HEK293 (cell line): Measurements from ENCODE around the gene SSBP2.

Source experiments
- CTCF ChIA-PET: fragments of 350-600 bp; formaldehyde crosslinking; extraction: SDS; loops from one replicate; lab custom pipeline; 2021; ENCODE audit warnings: antibody characterized with exemption; lab: Yijun Ruan, JAX
- POLR2A ChIA-PET: fragments of 300-600 bp; formaldehyde crosslinking; extraction: SDS; loops from one replicate; lab custom pipeline; 2020; ENCODE audit warnings: antibody characterized with exemption, inconsistent platforms; lab: Yijun Ruan, JAX
- H3K27ac ChIP-seq: fragments of 200-500 bp; sonication (Bioruptor generic); 2 replicates; pipeline ENCODE4 v1.5.1; 2014; ENCODE audit warnings: low read depth, low read length, control low read depth, inconsistent platforms; ENCODE audit errors: extremely low read depth
- H3K36me3 ChIP-seq, 2 experiments: fragments of 200-500 bp in 1 of 2; sonication (Bioruptor generic) in 1 of 2; 1 replicate in 1 of 2; 2 replicates in 1 of 2; pipeline ENCODE4 v1.5.1; 2014 to 2017; ENCODE audit warnings: inconsistent platforms in 2 of 2, low read length in 2 of 2; ENCODE audit not compliant: control insufficient read depth in 2 of 2, insufficient read depth in 1 of 2
- H3K4me1 ChIP-seq: fragments of 200-500 bp; sonication (Bioruptor generic); 2 replicates; pipeline ENCODE4 v1.5.1; 2014; ENCODE audit warnings: mild to moderate bottlenecking, low read length, inconsistent platforms; ENCODE audit not compliant: control insufficient read depth, insufficient read depth
- H3K4me3 ChIP-seq: 2 replicates; pipeline ENCODE4 v1.5.1; 2011; ENCODE audit warnings: low read depth, mild to moderate bottlenecking, control low read depth, low read length, moderate library complexity
- H3K9me3 ChIP-seq: fragments of 200-500 bp; sonication (Bioruptor generic); 2 replicates; pipeline ENCODE4 v1.5.1; 2014; ENCODE audit warnings: low read depth, low read length, inconsistent platforms; ENCODE audit not compliant: control insufficient read depth, insufficient read depth
- KLF10 ChIP-seq: fragments of 450-650 bp; IDR thresholded peaks from 2 replicates; pipeline ENCODE4 v1.5.1; 2018; ENCODE audit warnings: missing biosample characterization, mild to moderate bottlenecking, missing genetic modification characterization
- KLF17 ChIP-seq: fragments of 450-650 bp; formaldehyde crosslinking; IDR thresholded peaks from 2 replicates; pipeline ENCODE4 v1.5.1; 2016; ENCODE audit warnings: missing biosample characterization, missing genetic modification characterization
- KLF8 ChIP-seq: fragments of 450-650 bp; formaldehyde crosslinking; IDR thresholded peaks from 2 replicates; pipeline ENCODE4 v1.5.1; 2016; ENCODE audit warnings: missing biosample characterization, missing genetic modification characterization
- PBX3 ChIP-seq: sonication (generic); formaldehyde crosslinking; IDR thresholded peaks from 2 replicates; pipeline ENCODE4 v1.8.1; 2022; ENCODE audit warnings: mild to moderate bottlenecking, moderate library complexity, missing genetic modification reagents
- SP2 ChIP-seq: fragments of 450-650 bp; formaldehyde crosslinking; IDR thresholded peaks from 2 replicates; pipeline ENCODE4 v1.5.1; 2016; ENCODE audit warnings: missing biosample characterization, missing genetic modification characterization
- YY2 ChIP-seq: fragments of 450-650 bp; formaldehyde crosslinking; IDR thresholded peaks from 2 replicates; pipeline ENCODE4 v1.5.1; 2016; ENCODE audit warnings: missing biosample characterization, missing genetic modification characterization
- ZBTB17 ChIP-seq: fragments of 450-650 bp; formaldehyde crosslinking; IDR thresholded peaks from 2 replicates; pipeline ENCODE4 v1.5.1; 2016; ENCODE audit warnings: missing biosample characterization, missing genetic modification characterization
- ZBTB8A ChIP-seq: fragments of 450-650 bp; formaldehyde crosslinking; IDR thresholded peaks from 2 replicates; pipeline ENCODE4 v1.5.1; 2016; ENCODE audit warnings: missing biosample characterization, missing genetic modification characterization
- ZNF140 ChIP-seq: fragments of 450-650 bp; formaldehyde crosslinking; IDR thresholded peaks from 2 replicates; pipeline ENCODE4 v1.5.1; 2016; ENCODE audit warnings: missing biosample characterization, missing genetic modification characterization
- ZNF155 ChIP-seq: fragments of 450-650 bp; formaldehyde crosslinking; IDR thresholded peaks from 2 replicates; pipeline ENCODE4 v1.5.1; 2016; ENCODE audit warnings: missing biosample characterization, missing genetic modification characterization
- ZNF2 ChIP-seq: fragments of 450-650 bp; formaldehyde crosslinking; IDR thresholded peaks from 2 replicates; pipeline ENCODE4 v1.5.1; 2016; ENCODE audit warnings: missing biosample characterization, missing genetic modification characterization
- ZNF341 ChIP-seq: fragments of 450-650 bp; formaldehyde crosslinking; IDR thresholded peaks from 2 replicates; pipeline ENCODE4; 2016; ENCODE audit warnings: low read depth, missing biosample characterization, missing genetic modification characterization
- ZNF354C ChIP-seq: fragments of 450-650 bp; formaldehyde crosslinking; IDR thresholded peaks from 2 replicates; pipeline ENCODE4 v1.5.1; 2016; ENCODE audit warnings: missing biosample characterization, missing genetic modification characterization, low read depth, borderline replicate concordance
- ZNF391 ChIP-seq: fragments of 450-650 bp; formaldehyde crosslinking; IDR thresholded peaks from 2 replicates; pipeline ENCODE4 v1.5.1; 2016; ENCODE audit warnings: low read depth, missing biosample characterization, missing genetic modification characterization, borderline replicate concordance
- ZNF404 ChIP-seq: fragments of 450-650 bp; formaldehyde crosslinking; IDR thresholded peaks from 2 replicates; pipeline ENCODE4 v1.5.1; 2017; ENCODE audit warnings: missing biosample characterization, missing genetic modification characterization
- ZNF416 ChIP-seq: fragments of 450-650 bp; formaldehyde crosslinking; IDR thresholded peaks from 2 replicates; pipeline ENCODE4 v1.5.1; 2016; ENCODE audit warnings: missing biosample characterization, missing genetic modification characterization
- ZNF488 ChIP-seq: fragments of 450-650 bp; formaldehyde crosslinking; IDR thresholded peaks from 2 replicates; pipeline ENCODE4 v1.5.1; 2016; ENCODE audit warnings: missing biosample characterization, missing genetic modification characterization
- ZNF596 ChIP-seq: fragments of 450-650 bp; IDR thresholded peaks from 2 replicates; pipeline ENCODE4 v1.5.0; 2018; ENCODE audit warnings: missing biosample characterization, mild to moderate bottlenecking, missing genetic modification characterization, moderate library complexity
- ZNF707 ChIP-seq: fragments of 450-650 bp; formaldehyde crosslinking; IDR thresholded peaks from 2 replicates; pipeline ENCODE4 v1.5.1; 2016; ENCODE audit warnings: missing biosample characterization, missing genetic modification characterization
- ZNF747 ChIP-seq: fragments of 450-650 bp; formaldehyde crosslinking; IDR thresholded peaks from 2 replicates; pipeline ENCODE4 v1.5.1; 2016; ENCODE audit warnings: missing biosample characterization, missing genetic modification characterization
- ZNF76 ChIP-seq: fragments of 450-650 bp; formaldehyde crosslinking; IDR thresholded peaks from 2 replicates; pipeline ENCODE4; 2016; ENCODE audit warnings: low read depth, missing biosample characterization, missing genetic modification characterization, borderline replicate concordance
- ZNF792 ChIP-seq: fragments of 450-650 bp; formaldehyde crosslinking; IDR thresholded peaks from 2 replicates; pipeline ENCODE4 v1.5.1; 2016; ENCODE audit warnings: missing biosample characterization, missing genetic modification characterization

Gene SSBP2

GRCh38 chr5:81751009-81751835 lies at the start of gene SSBP2 (continued):
- no peak for TF ChIP-seq ZNF707 (tag by site-specific recombination)
- peak; percentile 49; the same call in 1 of the 2 replicates for TF ChIP-seq KLF10
- no peak for TF ChIP-seq ZNF354C (tag by site-specific recombination)
- TF ChIP-seq YY2 (tag by site-specific recombination) = peak; percentile 45; the same call in 1 of the 2 replicates
- TF ChIP-seq ZNF416 (tag by site-specific recombination) = no peak
- peak; percentile 97 for TF ChIP-seq SP2

- TF ChIP-seq PBX3 (CRISPR knock-in tag) = no peak
- Histone ChIP-seq H3K4me1 (no peaks in the 10 kb centered on the region), H3K27ac (no peak overlapping the region), H3K36me3 (no peaks in the 10 kb centered on the region), H3K9me3 (no peaks in the 10 kb centered on the region), H3K4me3 (no peak overlapping the region)
- ChIA-PET CTCF (no interaction called here), POLR2A (no interaction called here)
Measured at GRCh38 chr5:81795666-81796065, 44.8 kb upstream of the SSBP2 start.

- POLR2A ChIA-PET = no interaction called here
Measured at GRCh38 chr5:81794226-81794625, 43.3 kb upstream of the SSBP2 start.

GRCh38 chr5:81790336-81790735 lies 39.4 kb upstream of the SSBP2 start:
- H3K36me3 ChIP-seq = no peaks in the 10 kb centered on the region
- POLR2A ChIA-PET = no interaction called here
- no peaks in the 10 kb centered on the region for H3K9me3 ChIP-seq
- CTCF ChIA-PET = no interaction called here
- TF ChIP-seq ZNF140 (tag by site-specific recombination) (no peak), ZBTB8A (no peak)
- H3K4me3 ChIP-seq = no peak overlapping the region
- H3K4me1 ChIP-seq = peaks cover 6% of the 10 kb centered on the region; the same call in 1 of the 2 replicates
- no peak overlapping the region for H3K27ac ChIP-seq

More at GRCh38 chr5:81794226-81794625, 43.3 kb upstream of the SSBP2 start:
- TF ChIP-seq ZNF747 (tag by site-specific recombination) (no peak), ZNF792 (tag by site-specific recombination) (no peak), KLF17 (no peak), ZNF391 (no peak)
- H3K9me3 ChIP-seq = no peaks in the 10 kb centered on the region
- H3K36me3 ChIP-seq = no peaks in the 10 kb centered on the region
- no peak overlapping the region for H3K27ac ChIP-seq
- no peaks in the 10 kb centered on the region for H3K4me1 ChIP-seq
- no peak overlapping the region for H3K4me3 ChIP-seq
- CTCF ChIA-PET = interaction anchor here (0.7 kb wide), 1 partner anchor 10 kb away, joined by 3 read pairs; no protein-coding TSS in a partner anchor

- Histone ChIP-seq H3K27ac (no peak overlapping the region), H3K4me1 (peaks cover 6% of the 10 kb centered on the region; the same call in 1 of the 2 replicates), H3K9me3 (no peaks in the 10 kb centered on the region), H3K36me3 (no peaks in the 10 kb centered on the region), H3K4me3 (no peak overlapping the region)
- no peak for TF ChIP-seq ZNF76
- no peak for TF ChIP-seq ZNF155 (tag by site-specific recombination)
- TF ChIP-seq ZNF2 = no peak
- TF ChIP-seq ZBTB17 = no peak
- no peak for TF ChIP-seq ZNF404
- no peak for TF ChIP-seq ZNF391
- TF ChIP-seq KLF8 (tag by site-specific recombination) = no peak
- TF ChIP-seq ZNF341 (tag by site-specific recombination) = no peak
- no peak for TF ChIP-seq ZNF596
- TF ChIP-seq ZNF488 (tag by site-specific recombination) = no peak
- ChIA-PET CTCF (interaction anchor here (1.1 to 1.9 kb wide), 2 partner anchors 49 to 62 kb away, joined by 4 to 8 read pairs; no protein-coding TSS in a partner anchor), POLR2A (interaction anchor here (1.5 kb wide), 1 partner anchor 62 kb away, joined by 9 read pairs; no protein-coding TSS in a partner anchor)
Measured at GRCh38 chr5:81789033-81789432, 38.1 kb upstream of the SSBP2 start.
